ENCODE results near the gene RHOBTB1.
A peak's percentile ranks its signal among the peaks of the same experiment; 100 is the strongest.

Gene RHOBTB1

DNA sequence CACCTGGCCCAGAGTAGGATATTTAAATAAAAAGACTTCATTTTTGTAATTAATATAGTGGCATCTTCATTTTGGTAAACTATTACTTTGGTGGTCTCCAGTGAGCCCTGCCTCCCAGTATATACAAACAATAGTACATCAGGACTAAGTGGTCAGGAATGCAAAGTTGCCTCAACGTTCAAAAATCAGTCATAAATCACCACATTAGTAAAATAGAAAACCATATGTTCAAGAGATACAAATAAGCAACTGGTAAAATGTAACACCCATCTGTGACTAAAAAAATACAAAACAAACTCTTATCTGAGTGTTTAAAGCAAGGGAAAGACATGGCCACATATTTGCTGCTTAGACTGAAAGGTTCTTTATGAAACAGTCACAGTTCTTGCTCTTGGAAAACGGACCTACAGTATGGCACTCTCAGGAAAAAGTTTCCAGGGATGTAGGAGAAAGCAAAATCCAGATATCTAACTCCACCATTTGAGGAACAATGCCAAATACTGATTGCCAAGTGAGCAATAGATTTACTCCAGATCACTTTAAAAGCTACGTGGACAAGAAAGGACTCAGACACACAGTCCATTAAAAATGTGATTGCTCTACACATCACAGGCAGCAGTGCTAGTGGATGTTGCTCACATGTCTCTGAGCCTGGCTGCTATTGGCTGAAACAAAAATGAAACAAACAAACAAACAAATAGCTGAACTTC lies 15.1 kb upstream of the RHOBTB1 start:
- DNase-seq (ENCODE audit: insufficient read length, low spot score) (no peak), FAIRE-seq (peak; percentile 87)
- TF ChIP-seq POLR2A (IDR thresholded peaks at IDR 0.05; ENCODE audit: low read depth, low read length), result no peak

GRCh38 chr10:60957667-60958221 lies 13.8 kb upstream of the RHOBTB1 start:
- DNase-seq (ENCODE audit: insufficient read length, low spot score) (no peak), FAIRE-seq (peak; percentile 55)
- TF ChIP-seq POLR2A (IDR thresholded peaks at IDR 0.05; ENCODE audit: low read depth, low read length), result no peak

- FAIRE-seq (no peak), DNase-seq (ENCODE audit: insufficient read length, low spot score) (no peak)
- TF ChIP-seq POLR2A (IDR thresholded peaks at IDR 0.05; ENCODE audit: low read depth, low read length), result no peak
These were observed 12.0 kb upstream of the RHOBTB1 start for GRCh38 chr10:60955957-60956425.

GRCh38 chr10:60955316-60955715 lies 11.3 kb upstream of the RHOBTB1 start:
- DNase-seq (ENCODE audit: insufficient read length, low spot score) (no peak), FAIRE-seq (no peak)
- TF ChIP-seq POLR2A (IDR thresholded peaks at IDR 0.05; ENCODE audit: low read depth, low read length), result no peak

DNA sequence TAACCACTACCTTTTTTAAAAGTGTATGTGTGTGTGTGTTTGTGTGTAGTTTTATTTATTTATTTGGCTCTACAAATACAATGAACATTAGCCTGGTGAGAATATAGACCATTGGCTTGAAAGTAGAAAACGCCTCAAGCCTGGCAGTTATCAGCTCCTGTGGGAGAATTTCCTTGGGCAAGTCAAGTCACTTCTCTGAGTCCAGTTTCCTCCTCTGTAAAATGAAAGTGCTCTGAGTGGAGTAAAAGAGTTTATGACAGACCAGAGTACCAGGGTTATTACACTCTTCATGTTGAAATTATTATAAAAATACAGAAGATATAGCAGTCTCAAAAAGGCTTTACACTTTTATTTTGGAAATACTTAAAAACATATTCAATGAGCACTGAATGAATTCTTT lies 10.1 kb upstream of the RHOBTB1 start:
- no peak for TF ChIP-seq POLR2A (IDR thresholded peaks at IDR 0.05; ENCODE audit: low read depth, low read length)
- FAIRE-seq (peak; percentile 67), DNase-seq (ENCODE audit: insufficient read length, low spot score) (no peak)

- peak; percentile 60 for FAIRE-seq
- DNase-seq (ENCODE audit: insufficient read length, low spot score), result no peak
- TF ChIP-seq POLR2A (IDR thresholded peaks at IDR 0.05; ENCODE audit: low read depth, low read length), result no peak
These were observed 9.4 kb upstream of the RHOBTB1 start for GRCh38 chr10:60953420-60953819.

- no peak for TF ChIP-seq POLR2A (IDR thresholded peaks at IDR 0.05; ENCODE audit: low read depth, low read length)
- DNase-seq (ENCODE audit: insufficient read length, low spot score) (no peak), FAIRE-seq (peak; percentile 69)
These were observed 8.8 kb upstream of the RHOBTB1 start for GRCh38 chr10:60952846-60953220.

DNA sequence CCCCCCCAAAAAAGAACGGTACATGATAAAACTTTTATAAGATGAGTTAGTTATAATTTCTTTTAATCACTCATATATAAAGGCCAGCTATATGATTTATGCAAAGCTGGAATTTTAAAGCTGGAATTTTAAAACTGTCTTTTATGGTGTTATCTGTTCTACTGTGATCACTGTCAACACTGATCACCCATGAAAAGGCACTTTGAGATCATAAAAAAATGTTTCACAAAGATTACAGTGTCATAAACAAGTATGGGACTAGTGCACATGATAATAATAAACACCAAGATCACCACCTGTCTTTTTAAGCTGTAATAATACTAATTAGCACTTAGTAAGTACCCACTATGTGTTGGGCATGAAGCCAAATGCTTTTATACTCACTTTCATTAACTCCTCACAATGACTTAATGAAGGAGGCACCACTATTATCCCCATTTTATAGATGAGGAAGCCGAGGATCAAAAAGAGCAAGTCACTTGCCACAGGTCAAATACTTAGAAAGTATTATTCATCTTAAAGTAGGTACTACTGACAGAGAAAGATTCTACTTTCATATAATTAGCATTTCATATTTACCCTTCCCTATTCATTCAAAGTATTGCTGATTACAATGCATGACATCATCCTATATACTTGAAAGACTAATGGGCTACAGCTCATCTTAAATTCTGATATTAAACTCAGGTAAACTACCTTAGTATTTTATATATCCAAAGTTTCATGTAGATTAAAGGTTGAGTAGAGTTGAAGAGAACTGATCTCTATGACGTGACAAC lies 8.3 kb upstream of the RHOBTB1 start:
- DNase-seq (ENCODE audit: insufficient read length, low spot score) (no peak), FAIRE-seq (no peak)
- TF ChIP-seq POLR2A (IDR thresholded peaks at IDR 0.05; ENCODE audit: low read depth, low read length), result no peak

DNA sequence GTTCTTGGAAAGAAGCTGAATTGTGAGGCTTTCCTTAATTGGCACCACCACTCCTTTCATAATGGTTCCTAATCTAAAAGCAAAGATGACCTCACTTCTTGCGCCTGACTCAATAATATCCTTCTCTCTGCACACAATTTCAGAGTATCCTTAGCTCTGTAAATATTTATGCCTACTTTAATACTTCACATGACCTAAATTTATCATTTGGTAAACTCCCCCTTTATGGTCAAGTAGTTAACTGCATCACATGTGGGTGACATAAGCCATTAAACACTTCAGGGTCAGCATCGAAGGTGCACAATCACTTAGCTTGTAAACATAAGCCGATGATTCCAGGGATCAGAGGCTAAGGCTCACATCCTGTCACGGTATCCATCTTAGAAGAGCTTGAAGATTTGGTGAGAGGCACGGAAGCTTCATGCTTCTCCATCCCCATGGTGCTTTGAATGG lies 7.3 kb upstream of the RHOBTB1 start:
- no peak for DNase-seq (ENCODE audit: insufficient read length, low spot score)
- no peak for TF ChIP-seq POLR2A (IDR thresholded peaks at IDR 0.05; ENCODE audit: low read depth, low read length)

DNA sequence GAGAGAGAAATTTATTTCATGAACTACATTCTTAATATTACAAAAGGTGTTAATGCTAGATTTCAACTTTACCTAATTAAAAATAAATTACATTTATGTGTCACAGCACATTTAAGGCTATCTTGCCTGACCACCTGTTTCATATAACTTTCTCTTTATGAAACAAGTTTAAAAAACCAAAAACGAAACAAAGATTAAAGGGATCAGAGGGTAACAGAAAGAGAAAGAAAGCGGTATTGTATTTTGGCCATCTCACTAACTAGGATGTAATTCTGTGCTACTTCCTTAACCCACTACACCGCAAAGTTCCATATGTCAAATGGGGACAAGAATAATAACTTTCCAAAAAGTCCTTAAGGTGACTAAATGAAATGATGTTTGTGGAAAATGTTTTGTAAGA lies 6.3 kb upstream of the RHOBTB1 start:
- TF ChIP-seq POLR2A (IDR thresholded peaks at IDR 0.05; ENCODE audit: low read depth, low read length), result no peak
- DNase-seq (ENCODE audit: insufficient read length, low spot score) (no peak), FAIRE-seq (no peak)

More for the DNA sequence above, 7.3 kb upstream of the RHOBTB1 start:
- FAIRE-seq, result peak; percentile 36

GRCh38 chr10:60948851-60949250 lies 4.9 kb upstream of the RHOBTB1 start:
- DNase-seq (ENCODE audit: insufficient read length, low spot score), result no peak
- no peak for TF ChIP-seq POLR2A (IDR thresholded peaks at IDR 0.05; ENCODE audit: low read depth, low read length)
- FAIRE-seq, result no peak

DNA sequence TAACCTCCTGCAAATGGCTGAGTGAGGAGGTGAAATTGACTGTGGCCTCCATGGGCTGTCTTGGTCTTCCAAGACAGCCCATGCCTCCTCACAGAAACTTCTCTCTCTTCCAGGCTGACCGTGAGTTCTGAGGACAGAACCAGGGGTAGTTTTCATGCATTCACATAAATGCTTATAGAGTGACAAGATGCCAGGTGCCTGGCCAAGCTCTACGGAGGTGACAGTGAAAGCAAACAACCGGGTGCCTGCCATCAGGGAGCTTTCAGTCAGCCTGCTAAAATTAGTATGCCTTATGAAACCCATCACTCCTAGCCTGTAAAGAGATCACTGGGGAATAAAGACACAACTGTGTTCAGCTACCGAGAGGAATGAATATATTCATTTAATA lies 919 bp upstream of the RHOBTB1 start:
- no peak for TF ChIP-seq POLR2A (IDR thresholded peaks at IDR 0.05; ENCODE audit: low read depth, low read length)
- FAIRE-seq, result no peak

DNA sequence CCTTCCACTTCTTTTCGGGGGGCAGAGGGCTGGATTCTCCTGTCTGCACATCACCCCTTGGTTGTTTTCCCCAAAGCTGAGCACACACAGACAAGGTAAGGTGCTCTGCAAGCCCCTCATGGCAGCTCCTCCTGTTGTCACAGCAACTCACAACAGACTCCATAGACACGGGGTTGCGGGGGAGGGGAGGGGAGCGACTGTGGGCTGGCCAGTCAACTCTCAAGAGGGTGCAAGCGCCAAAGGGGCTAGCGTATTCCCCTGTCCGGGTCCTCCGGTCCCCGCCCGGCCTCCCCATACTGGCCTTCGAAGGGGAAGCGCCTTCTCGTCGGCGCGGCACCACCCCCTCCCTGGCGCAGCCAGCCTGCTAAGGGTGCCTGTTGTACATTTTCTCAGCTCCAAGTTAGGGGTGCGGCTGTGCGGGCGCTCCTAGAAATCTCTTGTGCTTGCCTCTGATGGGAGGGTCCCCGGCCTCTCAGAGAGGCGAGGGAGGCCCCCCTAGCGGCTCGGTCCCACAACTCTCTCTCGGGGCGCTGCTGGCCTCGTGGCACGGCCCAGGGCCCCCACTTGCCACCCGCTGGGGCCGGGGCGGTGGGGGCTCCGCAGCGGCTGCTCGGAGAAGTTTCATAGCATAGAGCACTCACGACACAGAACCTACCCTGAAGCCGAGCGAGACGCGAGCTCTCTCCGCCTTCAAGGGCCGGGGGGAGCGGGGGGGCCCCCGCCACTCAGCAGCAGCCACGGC lies 498 bp downstream of the RHOBTB1 start:
- no peak for FAIRE-seq
- TF ChIP-seq POLR2A (IDR thresholded peaks at IDR 0.05; ENCODE audit: low read depth, low read length), result 0 out of 2 replicates have a peak, but pooled peaks have one; percentile 37
- peak; percentile 42 for DNase-seq (ENCODE audit: insufficient read length, low spot score)

More for the DNA sequence above, 919 bp upstream of the RHOBTB1 start:
- no peak for DNase-seq (ENCODE audit: insufficient read length, low spot score)

Measured in H54 (cell line).